DND-41 (cell line): ENCODE measurements around the gene RBSN.

ENCODE experiments used
- CTCF ChIP-seq: IDR thresholded peaks from 2 replicates; pipeline ENCODE4 v1.5.1; 2012; ENCODE audit warnings: borderline replicate concordance, low read length, moderate library complexity, mild to moderate bottlenecking; ENCODE audit not compliant: poor library complexity, severe bottlenecking; ENCODE audit errors: extremely low read depth
- EZH2 ChIP-seq: IDR thresholded peaks from 3 replicates; pipeline ENCODE4 v1.6.1; 2012; ENCODE audit warnings: borderline replicate concordance, low read depth, mild to moderate bottlenecking, moderate library complexity, low read length, inconsistent platforms; ENCODE audit not compliant: severe bottlenecking

GRCh38 chr3:15038306-15038705, 60.6 kb downstream of the RBSN start:
- no peak for TF ChIP-seq CTCF
- TF ChIP-seq EZH2, result no peak
